PFSK-1 (cell line): Measurements from ENCODE around the gene ITGA3.

Source experiments
- FOXP2 ChIP-seq: optimal IDR thresholded peaks from 2 replicates; pipeline ENCODE3; 2011; ENCODE audit warnings: borderline replicate concordance, control low read depth, inconsistent platforms; ENCODE audit not compliant: insufficient read depth; ENCODE audit errors: extremely low read length, extremely low read depth
- POLR2AphosphoS5 ChIP-seq: IDR thresholded peaks from 2 replicates; pipeline ENCODE4 v1.6.1; 2012; ENCODE audit warnings: low read depth, mild to moderate bottlenecking, control low read depth, low read length, moderate library complexity
- SIN3A ChIP-seq: IDR thresholded peaks from 2 replicates; pipeline ENCODE4 v1.6.1; 2012; ENCODE audit warnings: mild to moderate bottlenecking, low read length, moderate library complexity, borderline replicate concordance; ENCODE audit not compliant: insufficient read depth
- TAF1 ChIP-seq: IDR thresholded peaks from 2 replicates; pipeline ENCODE4 v1.6.1; 2012; ENCODE audit warnings: low read length, control low read depth, borderline replicate concordance; ENCODE audit not compliant: insufficient read depth
- TF ChIP-seq, protein P1 (sequence below), 2 experiments: IDR thresholded peaks; 2 replicates each; pipeline versions ENCODE4 v1.6.1 to v1.8.0; 2011 to 2012; ENCODE audit warnings: low read depth in 2 of 2, low read length in 2 of 2, control low read depth in 1 of 2, inconsistent platforms in 1 of 2, mild to moderate bottlenecking in 1 of 2, moderate library complexity in 1 of 2; ENCODE audit not compliant: insufficient read depth in 1 of 2

The ITGA3 gene

DNA sequence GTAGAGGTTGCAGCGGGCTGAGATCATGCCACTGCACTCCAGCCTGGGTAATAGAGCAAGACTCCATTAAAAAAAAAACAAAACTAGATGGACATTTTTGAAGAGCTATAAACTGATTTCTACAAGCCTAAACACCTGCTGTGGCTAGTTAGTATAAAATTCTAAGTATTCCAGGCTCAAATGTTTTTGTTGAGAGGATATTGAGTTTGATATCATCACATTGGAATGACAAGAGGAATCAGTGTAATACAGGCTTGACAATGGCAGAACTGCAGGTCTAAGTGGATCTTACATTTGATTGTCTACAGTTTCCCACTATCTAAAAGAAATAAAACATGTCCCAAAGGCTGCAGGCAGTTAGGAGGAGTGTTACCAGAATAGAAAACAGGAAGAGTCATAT is 37.0 kb upstream of the ITGA3 start:
- TF ChIP-seq POLR2AphosphoS5, result no peak
- TF ChIP-seq, protein P1, sequence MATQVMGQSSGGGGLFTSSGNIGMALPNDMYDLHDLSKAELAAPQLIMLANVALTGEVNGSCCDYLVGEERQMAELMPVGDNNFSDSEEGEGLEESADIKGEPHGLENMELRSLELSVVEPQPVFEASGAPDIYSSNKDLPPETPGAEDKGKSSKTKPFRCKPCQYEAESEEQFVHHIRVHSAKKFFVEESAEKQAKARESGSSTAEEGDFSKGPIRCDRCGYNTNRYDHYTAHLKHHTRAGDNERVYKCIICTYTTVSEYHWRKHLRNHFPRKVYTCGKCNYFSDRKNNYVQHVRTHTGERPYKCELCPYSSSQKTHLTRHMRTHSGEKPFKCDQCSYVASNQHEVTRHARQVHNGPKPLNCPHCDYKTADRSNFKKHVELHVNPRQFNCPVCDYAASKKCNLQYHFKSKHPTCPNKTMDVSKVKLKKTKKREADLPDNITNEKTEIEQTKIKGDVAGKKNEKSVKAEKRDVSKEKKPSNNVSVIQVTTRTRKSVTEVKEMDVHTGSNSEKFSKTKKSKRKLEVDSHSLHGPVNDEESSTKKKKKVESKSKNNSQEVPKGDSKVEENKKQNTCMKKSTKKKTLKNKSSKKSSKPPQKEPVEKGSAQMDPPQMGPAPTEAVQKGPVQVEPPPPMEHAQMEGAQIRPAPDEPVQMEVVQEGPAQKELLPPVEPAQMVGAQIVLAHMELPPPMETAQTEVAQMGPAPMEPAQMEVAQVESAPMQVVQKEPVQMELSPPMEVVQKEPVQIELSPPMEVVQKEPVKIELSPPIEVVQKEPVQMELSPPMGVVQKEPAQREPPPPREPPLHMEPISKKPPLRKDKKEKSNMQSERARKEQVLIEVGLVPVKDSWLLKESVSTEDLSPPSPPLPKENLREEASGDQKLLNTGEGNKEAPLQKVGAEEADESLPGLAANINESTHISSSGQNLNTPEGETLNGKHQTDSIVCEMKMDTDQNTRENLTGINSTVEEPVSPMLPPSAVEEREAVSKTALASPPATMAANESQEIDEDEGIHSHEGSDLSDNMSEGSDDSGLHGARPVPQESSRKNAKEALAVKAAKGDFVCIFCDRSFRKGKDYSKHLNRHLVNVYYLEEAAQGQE (IDR thresholded peaks at IDR 0.05; ENCODE audit: insufficient read depth in 1 of 2, low read depth in 2 of 2, low read length in 2 of 2), result no peak
- no peak for TF ChIP-seq TAF1
- TF ChIP-seq SIN3A, result no peak
- TF ChIP-seq FOXP2, result no peak

GRCh38 chr17:50020841-50021599 is 34.9 kb upstream of the ITGA3 start:
- TF ChIP-seq SIN3A (no peak), TAF1 (no peak), POLR2AphosphoS5 (no peak), FOXP2 (no peak)
- TF ChIP-seq, protein P1 (IDR thresholded peaks at IDR 0.05; ENCODE audit: insufficient read depth in 1 of 2, low read depth in 2 of 2, low read length in 2 of 2), result no peak

- TF ChIP-seq POLR2AphosphoS5 (no peak), FOXP2 (no peak), SIN3A (no peak), TAF1 (no peak)
- TF ChIP-seq, protein P1 (IDR thresholded peaks at IDR 0.05; ENCODE audit: insufficient read depth in 1 of 2, low read depth in 2 of 2, low read length in 2 of 2), result no peak
These were observed 34.1 kb upstream of the ITGA3 start for GRCh38 chr17:50021681-50022370.

DNA sequence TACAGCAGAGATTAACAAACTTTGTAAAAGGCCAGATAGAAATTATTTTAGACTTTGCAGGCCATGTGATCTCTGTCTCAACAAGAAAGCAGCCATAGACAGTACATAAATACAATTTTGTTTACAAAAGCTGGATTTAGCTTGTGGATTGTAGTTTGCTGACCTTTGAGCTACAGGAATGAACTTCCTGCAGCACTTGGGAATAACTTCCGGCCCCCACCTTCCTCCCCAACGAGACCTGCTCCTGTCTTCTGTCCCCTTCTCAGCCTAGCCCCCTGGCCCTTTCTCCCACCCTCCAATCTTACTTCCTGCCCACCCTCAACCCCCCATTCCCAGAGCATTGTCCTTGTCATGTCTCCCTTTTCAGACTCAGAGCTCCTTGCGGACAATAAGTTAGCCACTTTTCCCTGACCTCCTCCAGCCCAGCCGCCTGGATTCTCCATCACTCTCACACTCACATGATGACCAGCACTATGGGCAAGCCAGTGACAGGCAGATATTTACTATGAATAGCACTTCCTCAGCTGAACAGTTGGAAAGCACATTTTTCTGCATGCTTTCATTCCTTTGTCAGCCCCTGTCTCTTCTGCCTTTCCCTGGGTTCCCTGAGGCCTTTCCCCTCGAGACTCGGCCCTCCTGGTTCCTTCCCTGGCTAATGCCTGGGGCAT is 33.3 kb upstream of the ITGA3 start:
- no peak for TF ChIP-seq POLR2AphosphoS5
- no peak for TF ChIP-seq TAF1
- TF ChIP-seq FOXP2, result no peak
- TF ChIP-seq, protein P1 (IDR thresholded peaks at IDR 0.05; ENCODE audit: insufficient read depth in 1 of 2, low read depth in 2 of 2, low read length in 2 of 2), result no peak
- no peak for TF ChIP-seq SIN3A
